ENCODE results near the gene OR6A2.
"Not testable (repeated sequence)": the region's sequence is repeated elsewhere in the genome, so short reads cannot be mapped to it uniquely, and the experiment has no call there.

OR6A2 gene

GRCh38 chr11:6799402-6799801 is at the start of gene OR6A2:
Gene OR6A2 (minus strand): TSS chr11:6799689. CDS start chr11:6795708, 3,981 bp downstream.
- no peak for DNase-seq

GRCh38 chr11:6845383-6845782 is 45.9 kb upstream of the OR6A2 start, which contains the start of gene OR10A5:
Gene OR10A5 (plus strand): TSS chr11:6845683. CDS start chr11:6845683, 0 bp downstream.
- DNase-seq, result no peak

- no peak for DNase-seq
Observed at GRCh38 chr11:6844356-6844755, 44.9 kb upstream of the OR6A2 start.

GRCh38 chr11:6843670-6844069 is 44.2 kb upstream of the OR6A2 start:
- DNase-seq, result no peak

- DNase-seq, result no peak
Observed at GRCh38 chr11:6841694-6842093, 42.2 kb upstream of the OR6A2 start.

GRCh38 chr11:6834021-6834420 is 34.5 kb upstream of the OR6A2 start:
- no peak for DNase-seq

- DNase-seq, result no peak
Observed at GRCh38 chr11:6833356-6833755, 33.9 kb upstream of the OR6A2 start.

- no peak for DNase-seq
Observed at GRCh38 chr11:6828103-6828502, 28.6 kb upstream of the OR6A2 start.

GRCh38 chr11:6825231-6825744 is 25.8 kb upstream of the OR6A2 start:
- DNase-seq, result no peak

- DNase-seq, result no peak
Observed at GRCh38 chr11:6824136-6824823, 24.8 kb upstream of the OR6A2 start.

GRCh38 chr11:6818967-6819366 is 19.5 kb upstream of the OR6A2 start:
- DNase-seq, result no peak

GRCh38 chr11:6817694-6818093 is 18.2 kb upstream of the OR6A2 start:
- DNase-seq, result no peak

- DNase-seq, result no peak
Observed at GRCh38 chr11:6813656-6814055, 14.2 kb upstream of the OR6A2 start.

GRCh38 chr11:6812390-6813005 is 13.0 kb upstream of the OR6A2 start:
- DNase-seq, result peak in 6 of 56 donors; percentile 1 to 18 (median 7)

- not testable (repeated sequence) for DNase-seq
Observed at GRCh38 chr11:6801075-6801474, 1.6 kb upstream of the OR6A2 start.

GRCh38 chr11:6794639-6795038 is 4.8 kb downstream of the OR6A2 start:
- no peak for DNase-seq

GRCh38 chr11:6790546-6790945 is 8.9 kb downstream of the OR6A2 start:
- no peak for DNase-seq

- DNase-seq, result no peak
Observed at GRCh38 chr11:6782720-6783119, 16.8 kb downstream of the OR6A2 start, which contains the start of gene OR2AG1. Gene OR2AG1 (plus strand): TSS chr11:6783020. CDS start chr11:6785038, 2,018 bp downstream.

- DNase-seq, result no peak
Observed at GRCh38 chr11:6780829-6781228, 18.7 kb downstream of the OR6A2 start.

- no peak for DNase-seq
Observed at GRCh38 chr11:6778518-6778917, 21.0 kb downstream of the OR6A2 start.

- DNase-seq, result peak in 3 of 56 donors; percentile 0 to 6 (median 1)
Observed at GRCh38 chr11:6771926-6772893, 27.3 kb downstream of the OR6A2 start, which contains the start of gene OR2AG2. Gene OR2AG2 (minus strand): TSS chr11:6771976. CDS start chr11:6768957, 3,019 bp downstream.

All from nucleus accumbens (tissue), 56 donors.